ENCODE measurements around the gene CAPN15.

DNA sequence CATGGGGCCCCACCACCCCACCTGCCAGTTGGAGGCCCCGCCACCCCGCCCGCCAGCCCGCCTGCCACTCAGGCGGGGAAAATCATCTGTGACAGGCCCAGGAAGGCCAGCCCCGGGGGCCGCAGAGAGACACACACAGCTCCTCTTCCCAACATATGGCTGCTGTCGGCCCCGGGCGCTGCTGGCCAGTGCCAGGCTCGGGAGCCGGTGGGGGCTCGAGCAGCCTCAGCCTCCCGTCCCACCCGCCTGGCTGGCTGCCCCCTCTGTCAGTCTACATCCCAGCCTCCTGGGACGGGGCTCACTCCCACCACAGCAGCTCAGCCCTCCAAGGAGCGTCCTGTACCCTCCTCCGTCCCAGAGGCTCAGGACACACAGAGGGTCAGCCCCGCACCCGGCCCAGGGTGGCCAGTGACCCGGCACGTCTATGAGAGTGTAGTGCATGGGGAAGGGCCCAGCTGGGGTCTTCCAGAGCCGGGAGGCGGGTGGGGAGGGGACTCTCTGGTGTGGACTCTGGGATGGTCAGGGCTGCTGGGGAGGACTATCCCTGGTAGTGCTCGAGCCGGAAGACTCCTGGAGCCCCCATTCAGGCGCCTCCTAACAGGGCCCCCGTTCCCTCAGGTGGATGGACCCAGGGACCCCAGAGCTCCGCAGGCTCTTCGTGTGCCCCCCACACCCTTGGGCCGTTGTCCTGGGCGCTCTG, 29.1 kb downstream of the CAPN15 start:
- TF ChIP-seq, protein P1, sequence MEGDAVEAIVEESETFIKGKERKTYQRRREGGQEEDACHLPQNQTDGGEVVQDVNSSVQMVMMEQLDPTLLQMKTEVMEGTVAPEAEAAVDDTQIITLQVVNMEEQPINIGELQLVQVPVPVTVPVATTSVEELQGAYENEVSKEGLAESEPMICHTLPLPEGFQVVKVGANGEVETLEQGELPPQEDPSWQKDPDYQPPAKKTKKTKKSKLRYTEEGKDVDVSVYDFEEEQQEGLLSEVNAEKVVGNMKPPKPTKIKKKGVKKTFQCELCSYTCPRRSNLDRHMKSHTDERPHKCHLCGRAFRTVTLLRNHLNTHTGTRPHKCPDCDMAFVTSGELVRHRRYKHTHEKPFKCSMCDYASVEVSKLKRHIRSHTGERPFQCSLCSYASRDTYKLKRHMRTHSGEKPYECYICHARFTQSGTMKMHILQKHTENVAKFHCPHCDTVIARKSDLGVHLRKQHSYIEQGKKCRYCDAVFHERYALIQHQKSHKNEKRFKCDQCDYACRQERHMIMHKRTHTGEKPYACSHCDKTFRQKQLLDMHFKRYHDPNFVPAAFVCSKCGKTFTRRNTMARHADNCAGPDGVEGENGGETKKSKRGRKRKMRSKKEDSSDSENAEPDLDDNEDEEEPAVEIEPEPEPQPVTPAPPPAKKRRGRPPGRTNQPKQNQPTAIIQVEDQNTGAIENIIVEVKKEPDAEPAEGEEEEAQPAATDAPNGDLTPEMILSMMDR (IDR thresholded peaks at IDR 0.05 in 4 of 5, conservative IDR thresholded peaks at IDR 0.05 in 1 of 5), result no peak
- TF ChIP-seq POLR2A (IDR thresholded peaks at IDR 0.05), result no peak
